HL-60/S4 (cell line): ENCODE data around the gene ELK3.

ENCODE experiments used
- in situ Hi-C: fragments of 300-500 bp; cut with MboI; formaldehyde crosslinking; loops from 2 replicates; pipeline ENCODE4 v1.14.3; 2022; ENCODE audit warnings: low sequenced_read_pairs

The ELK3 gene

GRCh38 chr12:96250119-96250685 is 56.0 kb downstream of the ELK3 start:
- in situ Hi-C loops: no loop called here

GRCh38 chr12:96255077-96255476 is 60.9 kb downstream of the ELK3 start:
- in situ Hi-C loops: no loop called here

GRCh38 chr12:96256672-96257361 is 62.6 kb downstream of the ELK3 start:
- in situ Hi-C loops: no loop called here

GRCh38 chr12:96257550-96258103 is 63.5 kb downstream of the ELK3 start:
- in situ Hi-C loops: no loop called here

- in situ Hi-C loops: no loop called here
Observed at GRCh38 chr12:96258104-96258961, 64.2 kb downstream of the ELK3 start.

GRCh38 chr12:96260231-96260630 is 66.1 kb downstream of the ELK3 start:
- in situ Hi-C loops: no loop called here

- in situ Hi-C loops: no loop called here
Observed at GRCh38 chr12:96260644-96261043, 66.5 kb downstream of the ELK3 start.

- in situ Hi-C loops: no loop called here
Observed at GRCh38 chr12:96261557-96261956, 67.4 kb downstream of the ELK3 start.

- in situ Hi-C loops: no loop called here
Observed at GRCh38 chr12:96263449-96263902, 69.3 kb downstream of the ELK3 start.

GRCh38 chr12:96265400-96265799 is 71.2 kb downstream of the ELK3 start:
- in situ Hi-C loops: no loop called here

- in situ Hi-C loops: no loop called here
Observed at GRCh38 chr12:96265836-96266235, 71.7 kb downstream of the ELK3 start.

GRCh38 chr12:96266238-96266637 is 72.1 kb downstream of the ELK3 start:
- in situ Hi-C loops: no loop called here

- in situ Hi-C loops: no loop called here
Observed at GRCh38 chr12:96271469-96272199, 77.5 kb downstream of the ELK3 start.

- in situ Hi-C loops: no loop called here
Observed at GRCh38 chr12:96274331-96274730, 80.2 kb downstream of the ELK3 start.

- in situ Hi-C loops: no loop called here
Observed at GRCh38 chr12:96285158-96285557, 91.0 kb downstream of the ELK3 start.

GRCh38 chr12:96289067-96289466 is 94.9 kb downstream of the ELK3 start:
- in situ Hi-C loops: no loop called here

- in situ Hi-C loops: no loop called here
Observed at GRCh38 chr12:96293093-96293492, 98.9 kb downstream of the ELK3 start.

- in situ Hi-C loops: no loop called here
Observed at GRCh38 chr12:96294831-96295230, 100.7 kb downstream of the ELK3 start.

- in situ Hi-C loops: no loop called here
Observed at GRCh38 chr12:96295532-96296160, 101.5 kb downstream of the ELK3 start.

- in situ Hi-C loops: no loop called here
Observed at GRCh38 chr12:96297504-96297903, 103.3 kb downstream of the ELK3 start.
